Heart left ventricle (tissue), 13 donors: ENCODE measurements around the gene COL20A1.

Experiments
- POLR2A ChIP-seq, 2 donors: fragments of 450-650 bp; IDR thresholded peaks; one replicate each; pipeline ENCODE4 v1.6.1; 2017; ENCODE audit warnings: antibody characterized with exemption in 2 of 2, mild to moderate bottlenecking in 2 of 2, moderate library complexity in 2 of 2
- TF ChIP-seq, protein P1 (sequence below), 12 donors: fragments of 200-600 bp; sonication (generic) in 4 of 12; IDR thresholded peaks; one replicate each; pipeline versions ENCODE4 v1.5.0 to v1.8.0; 2018 to 2022; ENCODE audit warnings: antibody characterized with exemption in 12 of 12, mild to moderate bottlenecking in 5 of 12
- donor health status: ischemic (EF 13 %, LVEDD 7.1; RV severe dilation, severe dysfunction).
- donor health status: DM: no; HTN: yes; CAD: no.
- donor health status: DM: no; HTN: no; CAD: no.
- donor health status: ischemic (EF 25% LVEDD 6.9; RV normal size, moderate dysfunction).
- donor health status: ischemic (EF 25% LVEDD 5.7; RV mildly dilated, moderate dysfunction).
- donor health status: ischemic (EF 35%, LVEDD 5.7; RV mildly dilated, moderate dysfunction).
- donor health status: nonischemic (EF 11% LVEDD 7.7; RV severe dilation, severe dysfunction).
- donor health status: DM: yes; HTN: yes; CAD: no.
- donor health status: PGD.
- donor health status: ischemic (EF 29% LVEDD 5.4; RV normal size, mild dysfunction).
- donor health status: nonischemic (EF 23%, LVEDD 6.1; RV moderate dilation, normal function).

- TF ChIP-seq, protein P1, sequence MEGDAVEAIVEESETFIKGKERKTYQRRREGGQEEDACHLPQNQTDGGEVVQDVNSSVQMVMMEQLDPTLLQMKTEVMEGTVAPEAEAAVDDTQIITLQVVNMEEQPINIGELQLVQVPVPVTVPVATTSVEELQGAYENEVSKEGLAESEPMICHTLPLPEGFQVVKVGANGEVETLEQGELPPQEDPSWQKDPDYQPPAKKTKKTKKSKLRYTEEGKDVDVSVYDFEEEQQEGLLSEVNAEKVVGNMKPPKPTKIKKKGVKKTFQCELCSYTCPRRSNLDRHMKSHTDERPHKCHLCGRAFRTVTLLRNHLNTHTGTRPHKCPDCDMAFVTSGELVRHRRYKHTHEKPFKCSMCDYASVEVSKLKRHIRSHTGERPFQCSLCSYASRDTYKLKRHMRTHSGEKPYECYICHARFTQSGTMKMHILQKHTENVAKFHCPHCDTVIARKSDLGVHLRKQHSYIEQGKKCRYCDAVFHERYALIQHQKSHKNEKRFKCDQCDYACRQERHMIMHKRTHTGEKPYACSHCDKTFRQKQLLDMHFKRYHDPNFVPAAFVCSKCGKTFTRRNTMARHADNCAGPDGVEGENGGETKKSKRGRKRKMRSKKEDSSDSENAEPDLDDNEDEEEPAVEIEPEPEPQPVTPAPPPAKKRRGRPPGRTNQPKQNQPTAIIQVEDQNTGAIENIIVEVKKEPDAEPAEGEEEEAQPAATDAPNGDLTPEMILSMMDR (IDR thresholded peaks at IDR 0.05), result no peak
- no peak for TF ChIP-seq POLR2A (IDR thresholded peaks at IDR 0.05)
Measured at GRCh38 chr20:63370618-63371187, 77.7 kb downstream of the COL20A1 start.
